ENCODE measurements around the gene ACTG1. TPM values are rescaled to one million over a fixed set of nuclear protein-coding genes. Genes with fewer than 3 reads are reported as not detected.

The ACTG1 gene
- total RNA-seq, 1 donor from 2014 or later = 1,228 TPM

GRCh38 chr17:81499601-81499970, 13.0 kb downstream of the ACTG1 start:
- H3F3A ChIP-seq (ENCODE audit: low read depth) = no peaks in the 10 kb centered on the region
- peaks cover 8% of the 10 kb centered on the region for H3K27me3 Mint-ChIP-seq (ENCODE audit: insufficient read depth, low read depth)
- H3K36me3 Mint-ChIP-seq = no peaks in the 10 kb centered on the region
- H3K4me3 Mint-ChIP-seq = no peak overlapping the region
- no peak overlapping the region for H3K27ac Mint-ChIP-seq
- H3K4me2 ChIP-seq = no peak overlapping the region
- H3K4me1 ChIP-seq = no peaks in the 10 kb centered on the region
- H3K27ac ChIP-seq = no peak overlapping the region
- peak; percentile 0 for DNase-seq (ENCODE audit: low spot score)
- H3K36me3 ChIP-seq = no peaks in the 10 kb centered on the region
- no peak overlapping the region for H2AFZ ChIP-seq (replicated peaks)
- H3K9me3 ChIP-seq (ENCODE audit: low read depth) = no peaks in the 10 kb centered on the region
- H4K20me1 ChIP-seq (ENCODE audit: low read depth) = no peaks in the 10 kb centered on the region
- no peak overlapping the region for H3K4me3 ChIP-seq
- TF ChIP-seq EZH2phosphoT487 (IDR thresholded peaks at IDR 0.05) = no peak
- TF ChIP-seq EZH2 (IDR thresholded peaks at IDR 0.05) = no peak
- TF ChIP-seq, protein P1, sequence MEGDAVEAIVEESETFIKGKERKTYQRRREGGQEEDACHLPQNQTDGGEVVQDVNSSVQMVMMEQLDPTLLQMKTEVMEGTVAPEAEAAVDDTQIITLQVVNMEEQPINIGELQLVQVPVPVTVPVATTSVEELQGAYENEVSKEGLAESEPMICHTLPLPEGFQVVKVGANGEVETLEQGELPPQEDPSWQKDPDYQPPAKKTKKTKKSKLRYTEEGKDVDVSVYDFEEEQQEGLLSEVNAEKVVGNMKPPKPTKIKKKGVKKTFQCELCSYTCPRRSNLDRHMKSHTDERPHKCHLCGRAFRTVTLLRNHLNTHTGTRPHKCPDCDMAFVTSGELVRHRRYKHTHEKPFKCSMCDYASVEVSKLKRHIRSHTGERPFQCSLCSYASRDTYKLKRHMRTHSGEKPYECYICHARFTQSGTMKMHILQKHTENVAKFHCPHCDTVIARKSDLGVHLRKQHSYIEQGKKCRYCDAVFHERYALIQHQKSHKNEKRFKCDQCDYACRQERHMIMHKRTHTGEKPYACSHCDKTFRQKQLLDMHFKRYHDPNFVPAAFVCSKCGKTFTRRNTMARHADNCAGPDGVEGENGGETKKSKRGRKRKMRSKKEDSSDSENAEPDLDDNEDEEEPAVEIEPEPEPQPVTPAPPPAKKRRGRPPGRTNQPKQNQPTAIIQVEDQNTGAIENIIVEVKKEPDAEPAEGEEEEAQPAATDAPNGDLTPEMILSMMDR (IDR thresholded peaks at IDR 0.05) = no peak
- H3K9ac ChIP-seq = no peak overlapping the region
- H3K9me3 Mint-ChIP-seq = no peaks in the 10 kb centered on the region
- H3K4me1 Mint-ChIP-seq = peaks cover 7% of the 10 kb centered on the region
- H3K27me3 ChIP-seq = no peaks in the 10 kb centered on the region
- H3K79me2 ChIP-seq (ENCODE audit: low read depth) = no peaks in the 10 kb centered on the region

GRCh38 chr17:81498953-81499600, 13.5 kb downstream of the ACTG1 start:
- H3K4me3 ChIP-seq = no peak overlapping the region
- H3F3A ChIP-seq (ENCODE audit: low read depth) = no peaks in the 10 kb centered on the region
- Mint-ChIP-seq H3K4me1 (peaks cover 10% of the 10 kb centered on the region), H3K4me3 (no peak overlapping the region), H3K27me3 (ENCODE audit: insufficient read depth, low read depth) (peaks cover 7% of the 10 kb centered on the region), H3K9me3 (no peaks in the 10 kb centered on the region), H3K27ac (no peak overlapping the region), H3K36me3 (no peaks in the 10 kb centered on the region)
- no peak overlapping the region for H3K27ac ChIP-seq
- no peak overlapping the region for H2AFZ ChIP-seq (replicated peaks)
- no peaks in the 10 kb centered on the region for H4K20me1 ChIP-seq (ENCODE audit: low read depth)
- peak; percentile 0 for DNase-seq (ENCODE audit: low spot score)
- no peaks in the 10 kb centered on the region for H3K9me3 ChIP-seq (ENCODE audit: low read depth)
- H3K4me2 ChIP-seq = no peak overlapping the region
- H3K9ac ChIP-seq = no peak overlapping the region
- H3K36me3 ChIP-seq = no peaks in the 10 kb centered on the region
- H3K79me2 ChIP-seq (ENCODE audit: low read depth) = no peaks in the 10 kb centered on the region
- no peaks in the 10 kb centered on the region for H3K4me1 ChIP-seq
- TF ChIP-seq EZH2 (IDR thresholded peaks at IDR 0.05) (no peak), EZH2phosphoT487 (IDR thresholded peaks at IDR 0.05) (no peak)
- TF ChIP-seq, protein P1 (IDR thresholded peaks at IDR 0.05) = no peak
- no peaks in the 10 kb centered on the region for H3K27me3 ChIP-seq

- Histone ChIP-seq H2AFZ (replicated peaks) (no peak overlapping the region), H3K27ac (no peak overlapping the region), H3K4me3 (no peak overlapping the region), H3K9ac (no peak overlapping the region), H3K4me2 (no peak overlapping the region), H3K9me3 (ENCODE audit: low read depth) (no peaks in the 10 kb centered on the region), H3F3A (ENCODE audit: low read depth) (peaks cover 15% of the 10 kb centered on the region), H3K79me2 (ENCODE audit: low read depth) (no peaks in the 10 kb centered on the region), H3K36me3 (no peaks in the 10 kb centered on the region), H4K20me1 (ENCODE audit: low read depth) (no peaks in the 10 kb centered on the region), H3K4me1 (peaks cover 6% of the 10 kb centered on the region), H3K27me3 (peaks cover 17% of the 10 kb centered on the region)
- TF ChIP-seq EZH2 (IDR thresholded peaks at IDR 0.05) (no peak), EZH2phosphoT487 (IDR thresholded peaks at IDR 0.05) (no peak)
- TF ChIP-seq, protein P1 (IDR thresholded peaks at IDR 0.05) = no peak
- peak overlapping the region; percentile 19 for H3K4me3 Mint-ChIP-seq
- H3K9me3 Mint-ChIP-seq = no peaks in the 10 kb centered on the region
- peaks cover 5% of the 10 kb centered on the region for H3K27me3 Mint-ChIP-seq (ENCODE audit: insufficient read depth, low read depth)
- peaks cover 34% of the 10 kb centered on the region for H3K4me1 Mint-ChIP-seq
- peak overlapping the region; percentile 91 for H3K27ac Mint-ChIP-seq
- H3K36me3 Mint-ChIP-seq = no peaks in the 10 kb centered on the region
- DNase-seq (ENCODE audit: low spot score) = peak; percentile 10
Measured at GRCh38 chr17:81494626-81495377, 17.8 kb downstream of the ACTG1 start.
